ENCODE measurements around the gene TRIM21.
"Not testable (repeated sequence)": the region's sequence is repeated elsewhere in the genome, so short reads cannot be mapped to it uniquely, and the experiment has no call there.

The TRIM21 gene

GRCh38 chr11:4393209-4393857 lies at the start of gene TRIM21:
Gene TRIM21 (minus strand): TSS chr11:4393702. CDS start chr11:4390409, 3,293 bp downstream.
- DNase-seq: peak; percentile 72

DNA sequence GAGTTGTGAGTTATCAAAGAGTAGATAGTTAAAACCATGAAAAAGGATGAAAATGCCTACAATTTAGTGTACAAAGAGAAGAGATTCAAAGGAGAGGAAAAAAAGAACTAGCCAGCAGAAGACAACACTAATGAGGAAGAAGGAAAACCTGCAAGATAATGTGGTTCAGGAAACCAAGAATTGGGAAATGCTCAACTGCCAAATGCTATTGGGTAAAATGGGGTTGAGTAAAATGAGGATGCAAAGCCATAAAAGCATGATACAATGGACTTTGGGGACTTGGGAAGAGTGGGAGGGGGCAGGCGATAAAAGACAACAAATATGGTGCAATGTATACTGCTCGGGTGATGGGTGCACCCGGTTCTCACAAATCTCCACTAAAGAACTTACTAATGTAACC lies 48.0 kb upstream of the TRIM21 start:
- DNase-seq: no peak

DNA sequence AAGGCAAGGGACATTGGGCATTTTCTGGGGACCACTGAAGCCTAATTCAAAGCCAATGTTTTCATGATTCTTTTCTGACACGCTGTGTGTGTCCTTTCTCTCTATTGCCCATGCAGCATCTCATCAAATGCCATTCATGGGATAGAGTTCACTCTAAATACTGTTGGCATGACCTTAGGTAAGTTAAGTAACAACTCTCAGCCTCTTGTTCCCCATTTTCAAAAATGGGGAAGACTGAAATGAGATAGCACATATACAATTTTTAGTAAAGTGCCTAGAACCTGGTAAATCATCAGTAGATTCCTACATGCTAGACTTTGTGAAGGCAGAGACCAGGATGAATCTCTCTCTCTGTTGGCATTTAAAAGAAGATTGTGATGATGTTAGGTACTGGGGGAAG lies 42.9 kb upstream of the TRIM21 start:
- DNase-seq: no peak

GRCh38 chr11:4433856-4434255 lies 40.4 kb upstream of the TRIM21 start:
- no peak for DNase-seq

- DNase-seq: no peak
Measured at GRCh38 chr11:4430051-4430450, 36.5 kb upstream of the TRIM21 start.

- no peak for DNase-seq
Measured at GRCh38 chr11:4418403-4418802, 24.9 kb upstream of the TRIM21 start.

DNA sequence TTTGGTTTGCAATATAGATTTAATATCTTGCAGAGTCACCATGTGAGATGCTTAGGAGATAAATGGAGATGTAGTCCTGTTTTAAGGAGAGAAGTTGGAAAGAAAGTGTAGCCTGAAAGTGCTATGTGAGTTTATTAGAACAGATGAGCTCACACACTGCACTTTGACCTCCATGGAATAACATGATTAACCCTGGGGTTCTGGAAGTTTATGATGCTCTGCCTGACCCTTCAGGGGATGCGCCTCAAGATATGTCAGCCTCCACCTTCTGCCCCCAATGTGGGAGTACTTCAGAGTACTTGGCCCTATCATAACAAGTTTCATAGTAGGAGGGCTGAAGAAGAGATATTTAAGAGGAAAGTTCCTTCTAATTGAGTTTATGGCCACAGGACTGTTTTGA lies 23.3 kb upstream of the TRIM21 start:
- DNase-seq: no peak

DNA sequence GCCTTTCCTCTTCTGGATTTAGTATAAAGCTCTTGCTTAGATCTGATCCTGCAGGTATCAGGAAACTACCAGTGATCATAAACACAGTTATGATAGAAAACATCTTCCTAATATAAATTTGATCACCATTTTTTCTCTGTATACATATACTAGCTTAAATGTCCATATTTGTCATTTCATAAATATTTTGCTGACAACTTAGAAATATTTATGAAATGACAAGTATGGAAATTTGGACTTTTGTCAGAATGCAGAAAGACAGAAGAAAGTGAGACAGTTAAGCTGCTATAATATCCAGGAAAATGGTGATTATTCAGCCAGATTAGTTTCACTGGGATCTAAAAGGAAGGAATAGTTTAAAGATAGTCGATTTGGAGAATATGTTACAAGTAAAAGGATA lies 22.8 kb upstream of the TRIM21 start:
- no peak for DNase-seq

- not testable (repeated sequence) for DNase-seq
Measured at GRCh38 chr11:4406206-4406605, 12.7 kb upstream of the TRIM21 start.

GRCh38 chr11:4393858-4394223 lies 339 bp upstream of the TRIM21 start:
- DNase-seq: no peak

- no peak for DNase-seq
Measured at GRCh38 chr11:4388221-4388620, 5.3 kb downstream of the TRIM21 start.

DNA sequence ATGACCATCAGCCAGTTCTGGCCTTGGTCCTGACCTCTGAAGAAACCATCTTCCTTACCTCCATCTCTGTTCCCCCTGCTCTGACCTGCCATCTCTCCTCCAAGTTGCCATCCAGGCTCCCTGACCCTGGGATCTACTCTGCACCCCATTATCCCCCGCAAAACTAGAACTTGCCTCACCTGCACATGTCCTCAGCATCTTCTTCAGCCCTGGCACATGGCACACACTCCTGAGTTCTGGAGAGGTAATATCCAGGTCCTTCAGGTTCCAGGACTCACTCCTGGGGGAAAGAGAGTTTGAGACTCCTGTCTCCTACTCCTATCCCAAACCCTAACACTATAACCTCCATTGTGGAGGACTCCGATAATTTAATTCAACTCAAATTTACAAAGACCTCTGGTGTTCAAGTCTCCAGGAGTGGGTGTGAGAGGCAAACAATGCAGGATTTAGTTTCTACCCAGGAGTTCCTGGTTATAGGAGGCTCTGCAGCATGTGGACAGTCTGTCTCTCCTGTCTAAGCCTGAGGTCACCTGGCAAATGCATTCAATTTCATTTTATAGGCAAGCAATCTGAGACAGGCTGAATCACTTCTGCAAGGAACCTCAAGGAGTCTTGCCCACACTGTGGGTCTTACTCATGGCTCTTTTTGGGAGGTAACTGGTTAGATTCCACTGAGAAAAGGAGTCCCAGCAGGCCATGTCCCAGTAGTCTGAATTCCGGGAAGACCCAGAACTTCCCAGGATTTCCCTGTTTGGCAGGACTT lies 7.3 kb downstream of the TRIM21 start:
- DNase-seq: no peak

GRCh38 chr11:4381901-4382300 lies 11.6 kb downstream of the TRIM21 start:
- no peak for DNase-seq

GRCh38 chr11:4375431-4376140 lies 17.9 kb downstream of the TRIM21 start:
- no peak for DNase-seq

GRCh38 chr11:4370166-4370565 lies 23.3 kb downstream of the TRIM21 start:
- no peak for DNase-seq

DNA sequence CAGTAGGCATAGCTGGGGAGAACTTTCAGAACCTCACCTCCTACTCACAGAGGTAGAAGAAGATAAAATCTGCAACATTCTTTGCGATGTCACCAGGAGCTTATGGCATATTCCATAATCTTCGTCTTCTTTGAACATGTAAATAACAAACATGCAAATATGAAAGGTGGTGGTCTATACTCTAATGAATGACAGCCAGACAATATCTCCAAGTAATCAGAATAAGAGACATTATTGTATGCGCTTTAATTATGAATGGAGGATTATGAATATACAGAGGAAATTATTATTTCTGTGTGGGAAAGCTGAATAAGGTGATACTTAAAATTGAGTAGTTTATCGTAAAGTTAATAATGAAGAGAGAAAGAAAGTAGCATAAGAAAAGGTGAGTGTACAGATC lies 25.2 kb downstream of the TRIM21 start, which contains the start of gene OR52B4:
OR52B4 (minus strand) TSS at position 101 of the 400 bp plus-strand sequence; CDS start at position 10, 91 bp downstream.
- no peak for DNase-seq

DNA sequence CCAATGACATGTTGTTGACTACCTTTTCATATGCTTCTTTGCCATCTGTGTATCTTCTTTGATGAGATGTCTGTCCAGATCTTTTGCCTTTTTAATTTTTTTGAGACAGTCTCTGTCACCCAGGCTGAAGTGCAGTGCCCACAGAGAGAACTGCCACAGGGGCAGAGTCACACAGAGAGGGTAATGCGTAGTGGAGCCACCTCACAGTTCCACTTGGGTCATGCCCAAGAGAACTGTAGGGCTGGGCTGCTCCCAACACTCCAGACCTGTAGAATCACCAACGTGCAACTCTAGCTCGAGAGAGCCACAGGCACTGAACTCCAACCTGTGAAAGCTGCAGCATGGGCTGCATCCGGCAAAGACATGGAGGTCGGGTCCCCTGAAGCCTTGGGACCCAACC lies 45.4 kb downstream of the TRIM21 start:
- DNase-seq: not testable (repeated sequence)

- DNase-seq: not testable (repeated sequence)
Measured at GRCh38 chr11:4345366-4345765, 48.1 kb downstream of the TRIM21 start.

All from NCI-H82 (cell line).